ENCODE data around the gene JUN.

DNA sequence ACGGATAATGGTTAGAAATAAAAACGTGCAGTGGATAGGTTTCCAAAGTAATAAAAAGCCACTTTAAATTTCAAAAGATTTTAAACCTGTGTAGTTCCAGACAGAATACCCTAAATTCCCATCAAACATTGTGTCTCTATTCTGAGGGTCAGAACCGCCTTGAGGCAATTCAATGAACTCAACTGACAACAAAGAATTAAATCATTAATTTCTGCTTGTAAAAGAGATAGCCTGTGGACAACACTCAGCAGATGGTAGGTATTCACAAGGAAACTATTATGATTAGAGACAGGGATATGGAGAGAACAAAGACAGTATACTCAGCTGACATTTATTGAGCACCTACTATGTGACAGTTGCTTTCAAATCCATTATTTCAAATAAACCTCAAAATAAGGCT lies 35.1 kb upstream of the JUN start:
- TF ChIP-seq, protein P1, sequence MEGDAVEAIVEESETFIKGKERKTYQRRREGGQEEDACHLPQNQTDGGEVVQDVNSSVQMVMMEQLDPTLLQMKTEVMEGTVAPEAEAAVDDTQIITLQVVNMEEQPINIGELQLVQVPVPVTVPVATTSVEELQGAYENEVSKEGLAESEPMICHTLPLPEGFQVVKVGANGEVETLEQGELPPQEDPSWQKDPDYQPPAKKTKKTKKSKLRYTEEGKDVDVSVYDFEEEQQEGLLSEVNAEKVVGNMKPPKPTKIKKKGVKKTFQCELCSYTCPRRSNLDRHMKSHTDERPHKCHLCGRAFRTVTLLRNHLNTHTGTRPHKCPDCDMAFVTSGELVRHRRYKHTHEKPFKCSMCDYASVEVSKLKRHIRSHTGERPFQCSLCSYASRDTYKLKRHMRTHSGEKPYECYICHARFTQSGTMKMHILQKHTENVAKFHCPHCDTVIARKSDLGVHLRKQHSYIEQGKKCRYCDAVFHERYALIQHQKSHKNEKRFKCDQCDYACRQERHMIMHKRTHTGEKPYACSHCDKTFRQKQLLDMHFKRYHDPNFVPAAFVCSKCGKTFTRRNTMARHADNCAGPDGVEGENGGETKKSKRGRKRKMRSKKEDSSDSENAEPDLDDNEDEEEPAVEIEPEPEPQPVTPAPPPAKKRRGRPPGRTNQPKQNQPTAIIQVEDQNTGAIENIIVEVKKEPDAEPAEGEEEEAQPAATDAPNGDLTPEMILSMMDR (IDR thresholded peaks at IDR 0.05) = no peak
- no peak for TF ChIP-seq POLR2A (IDR thresholded peaks at IDR 0.05)

All from breast epithelium (tissue), 3 donors.